HG03097 (cell line): ENCODE data around the gene UROD.
"Not testable (repeated sequence)": the region's sequence is repeated elsewhere in the genome, so short reads cannot be mapped to it uniquely, and the experiment has no call there.

Experiments used
- ATAC-seq: cut with Tn5 transposase; IDR thresholded peaks from one replicate; pipeline ENCODE4 v1.9.1; 2021; ENCODE audit not compliant: unreplicated experiment, low FRiP score

Gene UROD

DNA sequence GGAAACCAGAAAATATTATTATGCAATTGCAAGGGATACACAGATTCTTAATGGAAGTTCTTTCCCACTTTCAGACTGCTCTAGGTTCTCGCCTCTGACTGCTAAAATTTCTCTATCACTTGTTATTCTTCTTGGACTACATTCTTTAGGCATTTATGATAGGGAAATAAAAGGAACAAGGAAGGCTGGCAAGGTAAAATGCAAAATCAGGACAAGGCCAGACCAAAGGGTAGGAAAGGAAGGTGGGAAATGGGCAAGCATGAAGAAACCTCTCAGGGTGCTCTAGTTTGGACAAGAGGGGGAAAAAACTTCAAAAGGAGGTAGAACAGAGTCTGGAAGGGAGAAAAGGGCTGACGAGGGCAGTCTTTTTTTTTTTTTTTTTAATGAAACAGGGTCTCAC lies 26.2 kb downstream of the UROD start:
- ATAC-seq, result no peak

DNA sequence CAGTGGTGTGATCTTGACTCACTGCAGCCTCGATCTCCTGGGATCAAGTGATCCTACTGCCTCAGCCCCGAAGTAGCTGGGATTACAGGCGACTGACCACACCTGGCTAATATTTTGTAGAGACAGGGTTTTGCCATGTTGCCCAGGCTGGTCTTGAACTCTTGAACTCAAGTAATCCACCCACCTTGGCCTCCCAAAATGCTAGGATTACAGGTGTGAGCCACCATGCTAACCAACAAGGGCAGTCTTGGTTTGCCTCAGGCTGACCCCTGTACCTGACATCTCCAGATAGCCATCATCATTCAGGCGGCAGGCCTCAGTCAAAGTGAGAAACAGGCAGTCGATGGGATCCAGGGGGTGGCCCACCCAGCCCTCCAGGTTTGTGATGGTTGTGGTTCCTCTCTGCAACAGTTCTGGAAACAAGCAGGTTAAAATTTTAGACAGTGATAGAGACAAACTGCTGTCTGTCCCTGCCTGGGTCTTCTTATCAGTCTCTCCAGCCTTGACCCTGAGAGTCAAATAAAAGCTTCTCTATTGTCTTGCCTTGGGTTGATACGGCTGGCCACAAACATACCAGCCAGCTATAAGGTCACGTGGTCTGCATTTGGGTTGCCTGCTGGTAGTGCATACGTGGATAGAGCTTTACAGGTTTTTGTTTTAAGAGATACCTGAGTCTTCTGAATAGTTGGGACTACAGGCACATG lies 26.8 kb downstream of the UROD start:
- ATAC-seq, result no peak

DNA sequence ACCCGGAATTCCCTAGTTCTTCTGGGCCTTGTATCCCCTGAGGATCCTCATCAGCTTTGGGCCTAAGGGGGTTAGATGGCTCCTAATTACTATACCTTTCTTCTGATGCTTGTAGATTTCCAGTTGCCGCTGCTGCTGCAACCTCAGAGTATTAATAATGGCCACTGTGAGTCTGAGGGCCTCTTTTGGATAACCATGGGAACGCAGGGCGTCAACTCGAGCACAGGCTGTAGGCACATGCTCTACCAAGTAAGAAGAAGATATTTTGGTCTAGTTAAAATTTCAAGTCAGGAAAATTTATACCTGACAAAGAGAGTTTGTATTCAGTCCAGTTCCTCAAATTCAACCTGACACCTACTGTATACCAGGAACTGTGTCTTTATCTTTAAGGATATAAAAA lies 28.2 kb downstream of the UROD start:
- ATAC-seq, result no peak

DNA sequence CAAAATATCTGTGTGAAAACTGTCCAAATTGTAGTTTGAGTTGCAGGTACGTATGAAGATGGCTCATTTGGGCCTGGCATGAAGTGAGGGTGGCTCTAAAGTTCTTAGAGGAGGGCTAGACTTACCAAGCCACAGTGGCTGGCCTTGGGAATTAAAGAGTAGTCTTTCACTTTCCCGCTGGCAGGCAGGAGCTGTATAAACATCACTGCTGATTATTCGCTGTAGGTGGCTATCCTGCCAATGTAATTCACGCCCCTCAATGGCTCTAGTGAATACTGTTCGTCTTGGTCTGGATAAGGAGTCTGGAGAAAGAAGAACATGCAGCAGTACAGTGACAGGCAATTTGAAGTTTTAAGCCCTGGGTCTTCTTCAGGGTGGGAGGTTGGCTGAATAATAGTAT lies 31.0 kb downstream of the UROD start:
- ATAC-seq, result no peak

DNA sequence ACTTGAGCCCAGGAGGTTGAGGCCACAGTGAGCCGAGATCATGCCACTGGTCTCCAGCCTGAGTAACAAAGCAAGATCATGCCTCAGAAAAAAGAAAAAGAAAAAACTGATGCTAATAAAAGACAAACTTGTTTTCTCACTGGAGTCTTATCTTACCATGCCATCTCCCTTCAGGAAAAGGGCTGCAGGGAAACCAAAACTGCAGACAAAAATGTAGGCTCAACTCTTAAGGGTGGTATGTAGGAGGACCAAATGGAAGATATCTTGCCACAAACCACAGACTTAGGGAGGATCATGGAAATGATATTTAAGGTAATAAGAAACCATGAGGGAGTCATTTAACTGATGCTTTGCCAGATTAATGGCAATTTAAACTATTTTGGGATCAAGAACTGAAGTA lies 32.9 kb downstream of the UROD start:
- ATAC-seq, result no peak

DNA sequence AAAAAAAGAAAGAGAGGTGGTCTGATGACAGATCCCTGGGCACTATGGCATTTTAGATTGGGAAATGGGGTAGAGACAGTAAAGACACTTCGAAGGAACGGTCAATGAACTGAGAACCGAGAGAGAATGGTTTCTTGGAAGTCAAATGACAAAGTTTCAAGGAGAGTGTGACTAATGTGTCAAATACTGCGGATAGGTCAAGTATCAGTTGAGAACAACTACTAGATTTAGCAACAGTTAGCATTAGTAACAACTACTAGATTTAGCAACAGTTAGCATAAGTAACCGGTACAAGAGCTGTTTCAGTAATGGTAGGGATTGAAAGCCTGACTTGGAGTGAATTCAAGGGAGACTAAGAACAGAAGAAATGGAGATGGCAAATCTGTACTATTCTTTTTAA lies 35.0 kb downstream of the UROD start:
- no peak for ATAC-seq

DNA sequence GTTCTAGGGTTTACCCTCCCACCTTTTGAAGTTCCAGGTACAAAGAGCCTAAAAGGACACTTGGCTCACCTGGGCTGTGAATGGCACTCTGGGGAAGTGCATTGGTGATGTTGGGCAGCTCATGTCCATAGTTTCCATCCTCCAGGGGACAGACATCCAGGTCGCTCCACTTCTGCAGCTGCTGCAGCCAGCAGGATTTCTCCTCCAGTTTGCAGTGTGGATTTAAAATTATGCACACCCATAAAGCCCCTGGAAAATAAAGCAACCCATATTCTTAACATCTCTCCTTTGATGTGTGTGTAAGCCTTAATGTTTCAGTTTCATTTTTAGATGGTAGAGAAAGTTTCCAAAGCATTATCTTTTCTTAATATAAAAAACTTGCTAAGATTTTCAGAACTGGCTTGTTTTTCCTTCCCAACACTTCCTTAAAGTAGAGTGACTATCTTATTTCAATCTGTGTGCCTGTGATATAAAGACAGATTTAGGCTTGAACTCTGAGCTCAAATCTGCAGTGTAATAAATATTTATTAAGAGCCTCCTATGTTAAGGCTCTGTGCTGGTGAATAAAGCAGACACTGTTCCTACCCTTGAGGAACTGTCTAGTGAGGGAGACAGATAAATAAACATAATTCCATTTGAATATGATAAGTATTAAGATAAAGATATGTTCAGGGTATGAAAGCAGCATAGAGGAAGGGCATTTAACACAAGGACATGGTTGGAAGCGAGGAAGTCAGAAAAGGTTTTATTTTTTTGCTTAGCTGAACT lies 39.1 kb downstream of the UROD start:
- ATAC-seq, result no peak

DNA sequence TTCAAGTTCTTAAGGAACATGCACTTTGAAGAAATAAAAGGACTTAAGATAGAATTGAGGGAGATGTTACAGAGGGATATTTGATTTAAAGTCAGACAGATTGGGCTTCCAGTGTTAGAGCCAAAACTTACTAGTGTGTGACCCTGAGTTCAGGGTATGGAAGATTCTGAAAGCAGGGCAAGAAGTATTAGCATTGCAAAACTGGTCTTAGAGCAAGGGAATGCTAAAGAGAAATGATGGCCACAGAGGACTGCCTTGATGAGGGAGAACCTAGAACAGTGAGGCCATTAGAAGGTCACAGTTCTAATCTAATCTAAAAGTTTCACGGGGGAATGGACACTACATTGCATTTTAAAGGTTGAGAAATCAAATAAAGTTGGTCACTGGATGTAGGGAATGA lies 45.5 kb downstream of the UROD start:
- ATAC-seq, result no peak

DNA sequence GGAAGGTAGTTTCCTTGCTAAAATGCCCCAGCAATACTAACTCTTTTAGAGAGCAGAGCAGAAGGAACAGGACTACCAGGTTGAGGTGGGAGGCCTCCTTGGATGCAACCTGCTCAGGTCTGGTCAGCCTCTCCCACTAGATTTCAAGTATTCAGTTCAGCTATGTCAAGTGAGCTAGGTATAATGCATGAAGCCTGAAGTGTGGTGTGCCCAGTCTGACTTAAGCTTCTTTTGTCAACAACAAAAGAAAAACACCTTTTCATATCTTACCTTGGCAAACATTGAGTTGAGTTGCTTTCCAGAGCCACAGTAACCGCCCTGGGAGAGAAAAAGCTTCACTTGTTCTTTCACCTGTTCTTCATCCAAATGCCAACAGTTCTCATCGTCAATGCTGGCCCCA lies 47.8 kb downstream of the UROD start:
- no peak for ATAC-seq

DNA sequence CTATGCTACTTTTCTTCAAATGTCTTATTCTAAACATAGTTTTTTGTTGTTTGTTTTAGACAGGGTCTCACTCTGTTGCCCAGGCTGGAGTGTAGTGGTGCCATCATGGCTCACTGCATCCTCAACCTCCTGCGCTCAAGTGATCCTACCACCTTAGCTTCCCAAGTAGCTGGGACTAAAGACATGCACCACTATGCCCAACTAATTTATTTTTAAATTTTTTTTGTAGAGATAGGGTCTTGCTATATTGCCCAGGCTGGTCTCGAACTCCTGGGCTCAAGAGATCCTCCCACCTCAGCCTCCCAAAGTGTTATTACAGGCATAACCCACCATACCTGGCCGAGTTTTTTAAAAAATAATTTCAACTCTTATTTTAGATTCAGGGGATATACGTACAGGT lies 50.4 kb downstream of the UROD start:
- ATAC-seq, result not testable (repeated sequence)

DNA sequence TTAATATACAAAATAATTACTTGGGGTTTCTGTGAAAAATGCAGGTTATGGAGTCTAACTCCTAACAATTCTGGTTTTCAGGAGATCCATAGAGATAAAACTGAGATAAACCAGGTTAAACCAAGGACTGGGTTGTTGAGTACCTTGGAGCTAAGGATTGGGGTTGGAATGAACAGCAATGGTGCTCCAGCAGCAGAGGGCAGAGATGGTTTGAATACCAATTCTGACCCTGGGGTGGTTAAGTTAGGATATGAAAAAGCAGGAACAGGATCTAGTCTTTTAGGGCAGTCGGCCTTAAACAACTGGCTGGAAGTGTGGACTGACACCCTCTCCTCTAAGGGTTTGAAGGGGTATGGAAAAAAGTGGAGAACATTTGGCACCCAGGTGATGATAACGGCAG lies 53.0 kb downstream of the UROD start:
- ATAC-seq, result no peak
